HL-60/S4 treated with phorbol 12-myristate 13-acetate at 8.2 ng/mL for 4 days and 3 days (cell line): ENCODE results near the gene CNPY4.

Experiments
- in situ Hi-C: fragments of 300-500 bp; cut with MboI; formaldehyde crosslinking; loops from 2 replicates; pipeline ENCODE4 v1.15.0; 2022; ENCODE audit warnings: low sequenced_read_pairs

Gene CNPY4

DNA sequence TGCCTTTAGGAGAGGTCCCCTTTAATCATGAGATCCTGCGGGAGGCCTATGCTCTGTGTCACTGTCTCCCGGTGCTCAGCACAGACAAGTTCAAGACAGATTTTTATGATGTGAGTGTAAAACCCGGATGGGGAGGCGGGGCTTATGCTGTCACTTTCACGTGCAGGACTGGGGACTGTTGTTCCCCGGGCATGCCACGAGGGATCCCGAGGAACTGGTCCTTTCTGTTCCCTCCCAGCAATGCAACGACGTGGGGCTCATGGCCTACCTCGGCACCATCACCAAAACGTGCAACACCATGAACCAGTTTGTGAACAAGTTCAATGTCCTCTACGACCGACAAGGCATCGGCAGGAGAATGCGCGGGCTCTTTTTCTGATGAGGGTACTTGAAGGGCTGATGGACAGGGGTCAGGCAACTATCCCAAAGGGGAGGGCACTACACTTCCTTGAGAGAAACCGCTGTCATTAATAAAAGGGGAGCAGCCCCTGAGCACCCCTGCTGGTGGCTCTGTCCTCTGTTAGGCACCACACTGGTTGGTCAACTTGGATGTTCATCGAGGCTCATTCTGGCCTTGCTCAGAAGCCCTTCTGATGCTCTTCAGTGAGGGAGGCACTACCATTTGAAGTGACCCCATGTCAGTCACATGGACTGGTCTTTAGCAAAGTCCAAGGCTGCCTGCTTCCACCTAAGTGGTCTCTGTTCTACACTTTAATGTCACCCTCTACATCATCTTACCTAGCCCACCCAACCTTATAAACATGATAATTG lies 27.8 kb upstream of the CNPY4 start:
- in situ Hi-C loops = no loop called here

- in situ Hi-C loops = no loop called here
Observed at GRCh38 chr7:100093054-100093453, 26.4 kb upstream of the CNPY4 start.

- in situ Hi-C loops = no loop called here
Observed at GRCh38 chr7:100093498-100093897, 25.9 kb upstream of the CNPY4 start.

GRCh38 chr7:100093925-100094486 lies 25.4 kb upstream of the CNPY4 start:
- in situ Hi-C loops = no loop called here

GRCh38 chr7:100095289-100095688 lies 24.1 kb upstream of the CNPY4 start:
- in situ Hi-C loops = no loop called here

DNA sequence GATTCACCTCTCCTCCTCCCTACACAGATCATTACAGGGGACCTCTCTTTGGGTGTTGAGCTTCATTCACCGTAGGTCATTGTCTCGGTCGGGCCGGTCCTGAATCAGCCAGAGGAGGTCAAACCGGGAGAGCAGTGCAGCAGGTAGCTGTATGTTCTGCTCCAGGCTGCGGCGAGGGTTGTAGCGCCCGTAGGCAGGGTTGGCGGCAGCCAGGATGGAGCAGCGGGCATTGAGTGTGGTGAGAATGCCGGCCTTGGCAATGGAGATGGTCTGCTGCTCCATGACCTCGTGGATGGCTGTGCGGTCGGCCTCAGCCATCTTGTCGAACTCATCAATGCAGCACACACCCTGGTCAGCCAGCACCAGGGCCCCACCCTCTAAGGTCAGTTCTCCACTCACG lies 23.7 kb upstream of the CNPY4 start:
- in situ Hi-C loops = no loop called here

DNA sequence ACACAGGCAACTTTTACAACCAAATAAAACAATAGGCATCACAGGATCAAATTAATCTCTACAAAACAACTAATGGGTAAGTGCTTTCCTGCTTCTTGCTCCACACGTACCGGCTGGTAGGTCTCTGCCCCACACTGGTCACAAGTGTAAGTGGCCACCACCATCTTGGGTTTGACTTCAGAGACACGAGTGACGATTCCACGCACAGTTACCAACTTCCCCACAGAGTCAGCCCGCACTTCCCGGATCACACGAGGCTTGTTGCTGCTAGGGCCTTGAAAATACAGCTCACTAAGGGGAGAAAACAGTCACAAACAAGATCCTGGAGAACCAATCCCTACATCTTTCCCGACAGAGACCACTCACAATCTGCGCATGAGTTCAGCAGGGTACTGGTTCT lies 20.5 kb upstream of the CNPY4 start:
- in situ Hi-C loops = no loop called here

- in situ Hi-C loops = no loop called here
Observed at GRCh38 chr7:100099452-100099851, 20.0 kb upstream of the CNPY4 start.

DNA sequence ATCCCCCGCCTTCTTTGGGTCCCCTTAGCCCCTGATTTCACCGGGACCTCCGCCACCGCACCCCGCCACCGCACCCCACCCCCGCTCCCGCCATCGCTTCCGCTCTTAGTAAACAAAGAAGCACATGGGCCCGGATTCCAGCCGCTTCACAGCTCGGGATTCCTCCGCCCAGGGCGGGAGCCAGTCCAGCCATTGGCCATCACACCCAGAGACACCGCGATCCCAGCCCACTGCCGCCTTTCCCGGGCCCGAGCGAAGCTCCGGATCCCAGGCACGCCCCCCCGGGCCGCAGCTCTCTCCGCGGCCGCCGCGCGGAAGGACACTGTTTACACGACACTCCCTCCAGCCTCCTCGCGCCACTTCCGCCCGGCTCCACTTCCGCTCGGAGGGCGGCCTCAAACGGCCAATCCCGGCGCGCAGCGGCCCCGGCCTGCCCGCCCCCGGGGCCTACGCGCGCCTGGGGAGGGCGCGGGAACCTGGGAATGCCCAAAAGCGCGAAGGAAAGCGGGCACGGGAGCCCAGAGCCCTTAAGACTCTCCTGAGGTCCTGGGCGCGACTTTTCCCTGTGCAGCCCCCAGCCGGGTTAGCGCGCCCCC lies 18.9 kb upstream of the CNPY4 start:
- in situ Hi-C loops = no loop called here

GRCh38 chr7:100101016-100101862 lies 18.2 kb upstream of the CNPY4 start, which contains the start of the genes AP4M1 and MCM7:
AP4M1 (plus strand) TSS chr7:100101643; CDS start chr7:100101715, 72 bp downstream.
MCM7 (minus strand) TSS chr7:100101397; CDS start chr7:100101294, 103 bp downstream.
- in situ Hi-C loops = no loop called here

DNA sequence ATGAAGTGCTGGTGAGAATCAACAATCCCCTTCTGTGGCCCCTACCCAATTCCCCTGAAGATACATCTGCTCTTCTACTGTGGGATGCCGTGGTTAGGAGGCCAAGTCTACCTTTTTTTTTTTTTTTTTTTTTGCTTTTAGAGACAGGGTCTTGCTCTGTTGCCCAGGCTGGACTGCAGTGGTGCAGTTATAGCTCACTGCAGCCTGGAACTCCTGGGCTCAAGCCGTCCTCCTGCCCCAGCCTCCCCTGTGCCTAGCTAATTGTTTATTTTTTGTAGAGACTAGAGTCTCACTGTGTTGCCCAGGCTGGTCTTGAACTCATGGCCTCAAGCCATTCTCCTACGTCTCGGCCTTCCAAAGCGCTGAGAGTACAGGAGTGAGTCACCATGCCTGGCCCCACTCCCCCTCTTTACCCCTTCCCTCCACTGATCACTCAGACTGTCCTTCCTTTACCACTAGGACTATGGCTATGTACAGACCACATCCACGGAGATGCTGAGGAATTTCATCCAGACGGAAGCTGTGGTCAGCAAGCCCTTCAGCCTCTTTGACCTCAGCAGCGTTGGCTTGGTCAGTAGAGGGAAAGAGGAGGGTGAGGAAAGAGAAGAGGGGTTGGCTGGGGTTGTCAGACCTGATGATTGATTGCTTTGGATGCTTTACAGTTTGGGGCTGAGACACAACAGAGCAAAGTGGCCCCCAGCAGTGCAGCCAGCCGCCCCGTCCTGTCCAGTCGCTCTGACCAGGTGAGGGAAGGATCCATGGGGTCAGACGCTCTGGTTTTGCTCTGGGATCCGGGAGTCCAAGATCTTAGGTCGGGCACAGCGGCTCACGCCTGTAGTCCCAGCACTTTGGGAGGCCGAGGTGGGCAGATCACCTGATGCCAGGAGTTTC lies 16.2 kb upstream of the CNPY4 start:
- in situ Hi-C loops = no loop called here

- in situ Hi-C loops = no loop called here
Observed at GRCh38 chr7:100105534-100105933, 13.9 kb upstream of the CNPY4 start.

DNA sequence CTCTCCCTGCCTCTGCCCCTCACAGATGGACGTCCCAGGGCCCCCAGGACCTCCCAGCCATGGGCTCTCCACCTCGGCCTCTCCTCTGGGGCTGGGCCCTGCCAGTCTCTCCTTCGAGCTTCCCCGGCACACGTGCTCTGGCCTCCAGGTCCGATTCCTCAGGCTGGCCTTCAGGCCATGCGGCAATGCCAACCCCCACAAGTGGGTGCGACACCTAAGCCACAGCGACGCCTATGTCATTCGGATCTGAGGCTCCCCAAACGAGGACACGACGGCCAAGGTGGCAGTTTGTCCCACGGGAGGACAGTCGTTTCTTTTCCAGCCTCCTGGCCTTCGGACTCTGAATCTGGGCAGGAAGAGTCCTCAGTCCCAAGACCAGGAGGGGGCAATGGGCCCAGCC lies 12.8 kb upstream of the CNPY4 start:
- in situ Hi-C loops = no loop called here

GRCh38 chr7:100107125-100107737 lies 12.2 kb upstream of the CNPY4 start:
- in situ Hi-C loops = no loop called here

- in situ Hi-C loops = no loop called here
Observed at GRCh38 chr7:100107890-100108289, 11.5 kb upstream of the CNPY4 start.

GRCh38 chr7:100109521-100110163 lies 9.8 kb upstream of the CNPY4 start:
- in situ Hi-C loops = no loop called here

DNA sequence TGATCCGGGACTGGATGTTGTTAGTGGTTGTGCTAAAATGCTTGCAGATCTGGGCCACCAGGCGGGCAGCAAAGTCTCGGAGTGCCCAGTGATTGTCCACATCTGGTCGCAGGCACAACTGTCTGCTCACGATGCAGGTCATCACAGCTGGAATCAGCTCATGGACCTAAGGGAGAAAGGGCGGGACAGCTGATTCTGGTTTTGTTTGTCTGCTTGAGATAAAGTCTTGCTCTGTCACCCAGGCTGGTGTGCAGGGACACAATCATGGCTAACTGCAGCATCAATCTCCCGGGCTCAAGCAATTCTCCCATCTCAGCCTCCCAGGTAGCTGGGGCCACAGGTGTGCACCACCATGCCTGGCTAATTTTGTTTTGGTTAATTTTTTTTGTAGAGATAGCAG lies 8.3 kb upstream of the CNPY4 start:
- in situ Hi-C loops = no loop called here

DNA sequence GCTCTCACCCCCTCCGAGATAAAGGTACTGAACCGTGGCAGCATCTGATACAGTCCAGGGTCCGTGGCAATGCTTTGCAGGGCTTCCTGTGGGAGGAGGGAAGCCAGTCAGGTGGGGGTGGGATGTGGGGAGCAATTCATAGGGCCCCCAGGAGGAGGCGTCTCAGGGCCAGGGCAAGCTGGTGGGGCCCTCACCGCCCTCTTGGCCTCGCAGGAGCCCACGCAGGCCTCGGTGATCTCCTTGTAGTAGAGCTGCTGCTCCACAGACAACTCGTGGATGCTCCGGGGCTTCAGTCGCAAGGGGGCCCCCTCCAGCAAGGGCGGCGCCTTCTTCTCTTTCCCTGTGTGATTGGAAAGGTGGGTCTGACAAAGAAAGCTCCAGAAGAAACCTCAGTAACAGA lies 7.5 kb upstream of the CNPY4 start:
- in situ Hi-C loops = no loop called here

DNA sequence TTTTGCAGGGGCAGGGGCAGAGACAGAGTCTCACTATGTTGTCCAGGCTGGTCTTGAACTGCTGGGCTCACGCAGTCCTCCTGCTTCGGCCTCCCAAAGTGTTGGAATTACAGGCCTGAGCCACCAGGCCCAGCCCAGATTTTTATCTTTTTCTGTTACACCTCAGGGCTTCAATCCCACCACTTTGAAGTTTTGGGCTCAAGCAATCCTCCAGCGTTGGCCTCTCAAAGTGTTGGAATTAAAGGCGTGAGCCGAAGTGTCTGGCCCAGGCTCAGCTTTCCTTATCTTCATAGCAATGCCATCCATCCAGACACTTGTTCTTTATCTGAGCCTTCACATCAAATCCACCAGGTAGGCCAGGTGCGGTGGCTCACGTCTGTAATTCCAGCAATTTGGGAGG lies 4.4 kb upstream of the CNPY4 start:
- in situ Hi-C loops = no loop called here
